Right cardiac atrium (tissue), 5 donors: Measurements from ENCODE around the gene FAM25G. TPM values are rescaled to one million over a fixed set of nuclear protein-coding genes. Genes with fewer than 3 reads are reported as not detected.
A peak's percentile ranks its signal among the peaks of the same experiment; 100 is the strongest.
"Not testable (repeated sequence)": the region's sequence is repeated elsewhere in the genome, so short reads cannot be mapped to it uniquely, and the experiment has no call there.

ENCODE experiments used
- ATAC-seq, 2 donors: fragments of 200-7000 bp; cut with Tn5 transposase; one replicate each; pipeline versions ENCODE4 v1.8.0 to v1.9.1; 2020; ENCODE audit warnings: moderate library complexity in 2 of 2, mild to moderate bottlenecking in 1 of 2
- DNase-seq, 3 donors: peaks; one replicate each; pipeline ENCODE4 v3.0.0-alpha.2; 2020
- H3K27ac ChIP-seq: one replicate; pipeline ENCODE4 v1.5.1; 2013; ENCODE audit warnings: mild to moderate bottlenecking, low read length, control low read depth, moderate library complexity
- H3K27me3 ChIP-seq: one replicate; pipeline ENCODE4 v1.6.1; 2013; ENCODE audit not compliant: control insufficient read depth, insufficient read depth
- H3K4me1 ChIP-seq: one replicate; pipeline ENCODE4 v1.6.1; 2013; ENCODE audit warnings: low read length; ENCODE audit not compliant: control insufficient read depth, insufficient read depth
- H3K4me3 ChIP-seq: one replicate; pipeline ENCODE4 v1.5.1; 2013; ENCODE audit warnings: low read length, control low read depth
- H3K9me3 ChIP-seq: one replicate; pipeline ENCODE4 v1.6.1; 2013; ENCODE audit warnings: low read length; ENCODE audit not compliant: control insufficient read depth
- WGBS: extraction: QIAGEN DNeasy Blood & Tissue Kit; methylation state at CpG from one replicate; pipeline ENCODE4 v1.1.7; 2013; 5-methylcytosine and 5-hydroxymethylcytosine counted together
- intact Hi-C, 4 donors: fragments of 100-400 bp; cut with DNase I; formaldehyde crosslinking; loops; one replicate each; pipeline versions ENCODE4 v1.11.0 to v1.14.0; 2022 to 2023
- polyA plus RNA-seq: library from polyadenylated mRNA; stranded (reverse); fragments of 200-250 nt; gene quantifications from one replicate; pipeline ENCODE4 v1.2.3, GENCODE V29; 2013
- total RNA-seq, 4 donors: library from RNA; stranded (reverse); fragmentation: NEBNext Ultra II Directional; extraction: Animal tissue kit (Norgen Biotek cat#: 25700); gene quantifications; one replicate each; pipeline ENCODE4 v1.2.1, GENCODE V29; 2021
- donor health status: healthy with polysubstance abuse.
- donor health status: DM: no; HTN: yes; CAD: no.
- donor health status: DM: no; HTN: no; CAD: no.
- donor health status: DM: no; HTN: yes; CAD: no; lungs with severe emphysema.
- donor health status: DM: yes; HTN: yes; CAD: no.

The FAM25G gene
- total and polyA plus RNA-seq, 5 donors: not detected

GRCh38 chr10:47465216-47465917, 26.1 kb downstream of the FAM25G start:
- ATAC-seq, DNase-seq, intact Hi-C loops, H3K4me1 ChIP-seq, H3K9me3 ChIP-seq, H3K4me3 ChIP-seq, H3K27me3 ChIP-seq, H3K27ac ChIP-seq: not testable (repeated sequence)
- WGBS: 59% methylated on average over 13 of the region's 14 CpGs

- peak; percentile 28 to 39 for ATAC-seq
- H3K9me3 ChIP-seq, H3K4me1 ChIP-seq, H3K27me3 ChIP-seq, H3K4me3 ChIP-seq, DNase-seq, H3K27ac ChIP-seq, intact Hi-C loops: not testable (repeated sequence)
- 94% methylated on average over 3 of the region's 9 CpGs for WGBS
These were observed 28.7 kb downstream of the FAM25G start for GRCh38 chr10:47462577-47463358.

GRCh38 chr10:47461261-47461687, 30.2 kb downstream of the FAM25G start:
- intact Hi-C loops, H3K9me3 ChIP-seq, H3K27me3 ChIP-seq, H3K4me3 ChIP-seq, H3K27ac ChIP-seq, H3K4me1 ChIP-seq: not testable (repeated sequence)
- peak; percentile 92 to 93 for ATAC-seq
- WGBS: 3% methylated on average over 30 of the region's 37 CpGs
- peak; percentile 48 to 86 (median 77) for DNase-seq

- H3K4me3 ChIP-seq: no peak overlapping the region
- no peaks in the 10 kb centered on the region for H3K9me3 ChIP-seq
- no peaks in the 10 kb centered on the region for H3K27me3 ChIP-seq
- no peak for ATAC-seq
- H3K4me1 ChIP-seq: no peaks in the 10 kb centered on the region
- 75% methylated on average over 4 of the region's 4 CpGs for WGBS
- H3K27ac ChIP-seq: no peak overlapping the region
- DNase-seq: no peak
- intact Hi-C loops: no loop called here
These were observed 32.9 kb downstream of the FAM25G start for GRCh38 chr10:47458466-47459154.

- Histone ChIP-seq H3K27ac (no peak overlapping the region), H3K9me3 (no peaks in the 10 kb centered on the region), H3K4me1 (no peaks in the 10 kb centered on the region), H3K27me3 (no peaks in the 10 kb centered on the region), H3K4me3 (no peak overlapping the region)
- intact Hi-C loops: no loop called here
- no peak for DNase-seq
- ATAC-seq: no peak
- 96% methylated on average over 1 of the region's 1 CpG for WGBS
These were observed 33.7 kb downstream of the FAM25G start for GRCh38 chr10:47457826-47458225.

GRCh38 chr10:47457528-47457820, 34.0 kb downstream of the FAM25G start:
- Histone ChIP-seq H3K4me1 (no peaks in the 10 kb centered on the region), H3K4me3 (no peak overlapping the region), H3K27me3 (no peaks in the 10 kb centered on the region), H3K27ac (no peak overlapping the region), H3K9me3 (no peaks in the 10 kb centered on the region)
- WGBS: 96% methylated on average over 1 of the region's 1 CpG
- no peak for ATAC-seq
- intact Hi-C loops: no loop called here
- DNase-seq: no peak

- H3K4me3 ChIP-seq: no peak overlapping the region
- no peak overlapping the region for H3K27ac ChIP-seq
- H3K27me3 ChIP-seq: no peaks in the 10 kb centered on the region
- ATAC-seq (no peak), DNase-seq (no peak)
- H3K9me3 ChIP-seq: no peaks in the 10 kb centered on the region
- intact Hi-C loops: no loop called here
- WGBS: 90% methylated on average over 6 of the region's 6 CpGs
- H3K4me1 ChIP-seq: no peaks in the 10 kb centered on the region
These were observed 34.5 kb downstream of the FAM25G start for GRCh38 chr10:47456794-47457527.

GRCh38 chr10:47456079-47456785, 35.3 kb downstream of the FAM25G start:
- H3K27me3 ChIP-seq: no peaks in the 10 kb centered on the region
- DNase-seq (no peak), ATAC-seq (no peak)
- no peaks in the 10 kb centered on the region for H3K4me1 ChIP-seq
- no peak overlapping the region for H3K4me3 ChIP-seq
- WGBS: 71% methylated on average over 8 of the region's 8 CpGs
- H3K9me3 ChIP-seq: no peaks in the 10 kb centered on the region
- H3K27ac ChIP-seq: no peak overlapping the region
- intact Hi-C loops: no loop called here

GRCh38 chr10:47455350-47456078, 36.0 kb downstream of the FAM25G start:
- DNase-seq, H3K27me3 ChIP-seq, H3K4me3 ChIP-seq, ATAC-seq, H3K4me1 ChIP-seq, intact Hi-C loops, H3K9me3 ChIP-seq, H3K27ac ChIP-seq: not testable (repeated sequence)
- WGBS: 76% methylated on average over 9 of the region's 9 CpGs

- no peaks in the 10 kb centered on the region for H3K9me3 ChIP-seq
- no peaks in the 10 kb centered on the region for H3K4me1 ChIP-seq
- H3K4me3 ChIP-seq: no peak overlapping the region
- ATAC-seq: no peak
- no peak for DNase-seq
- 89% methylated on average over 3 of the region's 3 CpGs for WGBS
- intact Hi-C loops: no loop called here
- no peak overlapping the region for H3K27ac ChIP-seq
- H3K27me3 ChIP-seq: no peaks in the 10 kb centered on the region
These were observed 36.8 kb downstream of the FAM25G start for GRCh38 chr10:47454780-47455058.
